ENCODE results near the gene COL8A2. TPM values are rescaled to one million over a fixed set of nuclear protein-coding genes. Genes with fewer than 3 reads are reported as not detected.

COL8A2 gene
- total RNA-seq, 1 experiment from 2014 or later, result 0.20 TPM

DNA sequence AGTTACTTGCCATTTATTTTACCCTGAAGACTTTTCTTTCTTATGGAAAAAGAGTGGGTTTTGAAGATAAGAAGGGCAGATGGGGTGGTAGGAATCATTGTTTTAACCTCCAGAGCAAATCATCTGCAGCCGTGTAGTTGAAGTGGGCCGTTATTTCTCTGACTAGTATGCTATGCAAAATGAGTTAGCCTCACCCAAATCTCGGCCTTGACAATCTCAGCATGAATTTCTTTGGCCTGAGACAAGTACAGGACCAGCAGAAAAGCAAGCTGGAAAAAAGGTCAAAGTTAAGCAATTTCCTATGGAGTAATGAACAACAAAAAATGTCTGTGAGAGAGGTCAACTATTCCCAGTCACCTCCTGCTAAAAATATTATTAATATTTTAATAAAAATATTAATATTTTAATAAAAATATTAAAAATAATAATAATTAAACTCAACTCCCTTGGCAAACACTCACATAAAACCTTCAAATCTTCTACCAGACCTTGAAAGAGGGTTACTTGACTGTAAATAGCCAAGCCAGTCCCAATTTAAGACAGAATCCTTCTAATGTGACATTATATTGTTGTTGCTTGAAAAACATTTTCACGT, 47.9 kb downstream of the COL8A2 start:
- DNase-seq (ENCODE audit: extremely low read depth, low read depth), result no peak

DNA sequence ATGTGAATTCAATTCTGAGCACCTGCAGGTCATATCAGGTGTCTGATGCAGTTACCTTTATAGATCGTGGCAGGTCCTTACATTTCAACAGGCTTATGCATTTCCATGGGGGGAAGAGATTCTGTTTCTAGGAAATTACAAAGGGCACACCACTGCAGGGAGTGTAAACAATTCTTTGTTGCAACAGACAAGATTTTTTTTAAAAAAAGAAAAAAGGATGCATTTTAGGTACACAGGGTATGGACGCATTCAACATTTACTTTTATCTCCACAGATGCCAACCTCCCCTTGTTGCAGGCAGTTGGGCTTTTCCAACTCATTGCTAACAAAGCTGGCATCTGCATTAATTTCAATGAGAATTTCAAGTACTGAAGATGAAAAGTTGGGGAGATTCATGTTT, 54.7 kb downstream of the COL8A2 start:
- DNase-seq (ENCODE audit: extremely low read depth, low read depth), result no peak

DNA sequence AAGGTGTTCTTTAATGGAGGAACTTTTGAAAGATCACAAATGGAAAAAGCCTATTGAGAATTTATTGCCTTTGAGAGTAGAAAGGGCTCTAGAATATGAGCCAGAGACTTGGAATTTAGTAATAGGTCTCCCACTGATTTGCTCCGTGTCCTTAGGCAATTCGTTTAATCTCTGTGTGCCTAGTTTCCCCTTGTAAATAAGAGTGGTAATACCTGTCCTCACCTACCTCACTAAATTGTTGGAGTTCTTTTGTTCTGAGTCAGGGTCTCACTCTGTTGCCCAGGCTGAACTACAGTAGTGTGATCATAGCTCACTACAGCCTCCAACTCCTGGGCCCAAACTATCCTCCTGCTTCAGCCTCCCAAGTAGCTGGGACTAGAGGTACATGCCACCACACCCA, 56.2 kb downstream of the COL8A2 start:
- no peak for DNase-seq (ENCODE audit: extremely low read depth, low read depth)

DNA sequence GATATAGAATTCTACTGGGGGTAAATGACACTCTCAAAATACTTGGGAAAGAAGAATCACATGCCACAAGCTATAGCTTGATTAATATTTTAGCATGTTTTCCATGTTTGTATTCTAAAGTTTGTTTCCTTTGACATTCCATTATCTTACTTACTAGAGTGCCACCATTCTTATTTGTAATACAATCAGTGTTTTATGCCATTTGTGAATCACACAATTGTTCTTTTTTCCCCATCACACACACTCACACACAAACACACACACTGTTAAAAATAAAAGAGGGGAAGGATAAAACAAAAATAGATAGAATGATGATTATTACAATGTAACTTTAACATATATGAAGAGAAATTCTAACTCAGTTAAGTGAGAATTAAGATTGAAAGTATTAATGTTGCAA, 57.2 kb downstream of the COL8A2 start:
- DNase-seq (ENCODE audit: extremely low read depth, low read depth), result no peak

DNA sequence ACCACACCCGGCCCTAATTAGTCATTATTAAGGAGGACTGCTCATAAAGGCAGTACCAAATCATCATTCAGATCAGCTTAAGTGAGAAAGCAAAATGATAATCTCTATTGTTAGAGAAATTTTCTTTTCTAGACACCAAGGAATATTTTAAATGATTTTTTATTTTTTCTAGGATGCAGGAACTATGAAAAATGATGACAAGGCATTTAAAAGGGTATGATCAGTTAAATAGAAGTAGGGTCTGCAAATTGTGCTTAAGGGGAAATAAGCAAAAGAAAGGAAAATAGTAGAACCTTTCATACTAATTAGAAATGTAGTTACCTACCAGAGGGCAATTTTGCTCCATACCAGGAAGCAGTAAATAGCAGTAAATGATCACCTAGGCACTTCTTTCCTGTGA, 62.7 kb downstream of the COL8A2 start:
- no peak for DNase-seq (ENCODE audit: extremely low read depth, low read depth)

DNA sequence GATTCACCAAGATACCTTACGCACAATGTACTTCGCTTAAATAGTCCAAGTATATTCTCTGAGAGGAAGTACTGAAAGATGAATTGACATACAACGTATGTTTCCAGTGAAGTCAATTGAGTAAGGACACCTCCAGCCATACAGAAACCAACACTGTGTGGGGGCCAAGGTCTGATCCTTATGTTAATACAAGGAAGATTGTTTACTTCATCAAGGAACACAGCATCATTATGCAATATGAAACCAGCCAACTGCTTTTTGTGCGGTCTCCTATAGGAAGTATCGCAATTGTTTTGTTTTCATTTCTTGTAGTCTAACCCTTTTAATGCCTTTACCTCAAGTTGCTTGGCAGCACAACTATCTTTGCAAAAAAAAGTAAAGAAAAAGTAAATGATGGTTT, 69.3 kb downstream of the COL8A2 start:
- no peak for DNase-seq (ENCODE audit: extremely low read depth, low read depth)

DNA sequence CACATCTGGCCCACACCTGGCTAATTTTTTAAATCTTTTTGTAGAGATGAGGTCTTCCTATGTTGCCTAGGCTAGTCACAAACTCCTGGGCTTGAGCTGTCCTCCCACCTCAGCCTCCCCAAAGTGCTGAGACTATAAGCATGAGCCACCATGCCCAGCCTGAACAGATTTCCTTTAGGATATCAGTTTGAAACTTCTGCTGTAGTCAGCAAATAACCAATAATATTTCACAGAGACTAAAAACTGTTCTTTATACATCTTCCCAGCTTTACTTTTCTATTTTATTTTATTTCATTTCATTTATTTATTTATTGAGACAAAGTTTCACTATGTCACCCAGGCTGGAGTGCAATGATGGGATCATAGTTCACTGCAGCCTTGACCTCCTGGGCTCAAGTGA, 71.0 kb downstream of the COL8A2 start:
- DNase-seq (ENCODE audit: extremely low read depth, low read depth), result no peak

DNA sequence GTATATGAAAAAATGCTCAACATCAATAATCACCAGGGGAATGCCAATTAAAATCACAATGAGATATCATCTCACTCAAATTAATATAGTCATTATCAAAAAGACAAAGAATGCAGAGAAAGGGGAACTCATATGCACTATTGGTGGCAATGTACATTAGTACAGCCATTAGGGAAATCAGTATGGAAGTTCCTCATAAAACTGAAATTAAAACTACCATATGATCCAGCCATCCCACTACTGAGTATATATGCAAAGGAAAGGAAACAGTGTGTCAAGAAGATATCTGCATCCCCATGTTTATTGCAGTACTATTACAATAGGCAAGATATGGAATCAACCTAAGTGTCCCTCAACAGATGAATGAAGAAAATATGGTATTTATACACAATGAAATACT, 73.2 kb downstream of the COL8A2 start:
- no peak for DNase-seq (ENCODE audit: extremely low read depth, low read depth)

Other genes with a start within 250 kb of the COL8A2 start
- gene AGO1, start 242.0 kb downstream of the COL8A2 start, total RNA-seq (2014; rRNA removed; shearing (Covaris generic)), result 6.7 TPM in 2 replicates
- 7.5 and 11.9 TPM in 2 replicates for gene AGO3, start 194.1 kb downstream of the COL8A2 start, total RNA-seq (2014; rRNA removed; shearing (Covaris generic))
- not detected in 2 replicates for gene TEKT2, start 41.1 kb downstream of the COL8A2 start, total RNA-seq (2014; rRNA removed; shearing (Covaris generic))
- gene ADPRS, start 36.3 kb downstream of the COL8A2 start, total RNA-seq (2014; rRNA removed; shearing (Covaris generic)), result 16.7 and 21.5 TPM in 2 replicates
- 54.7 and 62.9 TPM in 2 replicates for gene TRAPPC3, start 24.3 kb upstream of the COL8A2 start, total RNA-seq (2014; rRNA removed; shearing (Covaris generic))
- gene MAP7D1, start 30.9 kb upstream of the COL8A2 start, total RNA-seq (2014; rRNA removed; shearing (Covaris generic)), result 33.7 and 33.9 TPM in 2 replicates
- 59.9 and 67.7 TPM in 2 replicates for gene THRAP3, start 99.2 kb upstream of the COL8A2 start, total RNA-seq (2014; rRNA removed; shearing (Covaris generic))
- gene SH3D21, start 181.1 kb upstream of the COL8A2 start, total RNA-seq (2014; rRNA removed; shearing (Covaris generic)), result 1.3 and 1.5 TPM in 2 replicates
- gene EVA1B, start 198.4 kb upstream of the COL8A2 start, total RNA-seq (2014; rRNA removed; shearing (Covaris generic)), result 1.6 and 2.9 TPM in 2 replicates